ENCODE measurements around the gene DPH1.

The DPH1 gene

GRCh38 chr17:2051061-2051932, 21.3 kb downstream of the DPH1 start:
- no peak overlapping the region for H2AFZ ChIP-seq (ENCODE audit: low read length)
- H3K4me3 ChIP-seq (ENCODE audit: low read length, poor library complexity, severe bottlenecking): no peak overlapping the region
- no peaks in the 10 kb centered on the region for H3K79me2 ChIP-seq (ENCODE audit: insufficient read depth, low read length)
- H3K36me3 ChIP-seq (ENCODE audit: insufficient read depth, low read length): no peaks in the 10 kb centered on the region
- no peaks in the 10 kb centered on the region for H3F3A ChIP-seq (ENCODE audit: low read depth)
- H3K9me3 ChIP-seq (ENCODE audit: insufficient read depth, low read depth, low read length): no peaks in the 10 kb centered on the region
- H3K9ac ChIP-seq (ENCODE audit: low read depth, low read length, poor library complexity, severe bottlenecking): no peak overlapping the region
- H3K4me1 ChIP-seq (ENCODE audit: insufficient read depth, low read length, poor library complexity, severe bottlenecking): peaks cover 22% of the 10 kb centered on the region
- H3K9me2 ChIP-seq (replicated peaks; ENCODE audit: low read depth, low read length): no peaks in the 10 kb centered on the region
- TF ChIP-seq EZH2phosphoT487 (IDR thresholded peaks at IDR 0.05; ENCODE audit: borderline replicate concordance): no peak
- TF ChIP-seq, protein P1, sequence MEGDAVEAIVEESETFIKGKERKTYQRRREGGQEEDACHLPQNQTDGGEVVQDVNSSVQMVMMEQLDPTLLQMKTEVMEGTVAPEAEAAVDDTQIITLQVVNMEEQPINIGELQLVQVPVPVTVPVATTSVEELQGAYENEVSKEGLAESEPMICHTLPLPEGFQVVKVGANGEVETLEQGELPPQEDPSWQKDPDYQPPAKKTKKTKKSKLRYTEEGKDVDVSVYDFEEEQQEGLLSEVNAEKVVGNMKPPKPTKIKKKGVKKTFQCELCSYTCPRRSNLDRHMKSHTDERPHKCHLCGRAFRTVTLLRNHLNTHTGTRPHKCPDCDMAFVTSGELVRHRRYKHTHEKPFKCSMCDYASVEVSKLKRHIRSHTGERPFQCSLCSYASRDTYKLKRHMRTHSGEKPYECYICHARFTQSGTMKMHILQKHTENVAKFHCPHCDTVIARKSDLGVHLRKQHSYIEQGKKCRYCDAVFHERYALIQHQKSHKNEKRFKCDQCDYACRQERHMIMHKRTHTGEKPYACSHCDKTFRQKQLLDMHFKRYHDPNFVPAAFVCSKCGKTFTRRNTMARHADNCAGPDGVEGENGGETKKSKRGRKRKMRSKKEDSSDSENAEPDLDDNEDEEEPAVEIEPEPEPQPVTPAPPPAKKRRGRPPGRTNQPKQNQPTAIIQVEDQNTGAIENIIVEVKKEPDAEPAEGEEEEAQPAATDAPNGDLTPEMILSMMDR (conservative IDR thresholded peaks at IDR 0.05; ENCODE audit: low read length): no peak
- H3K4me2 ChIP-seq (ENCODE audit: low read depth, low read length, poor library complexity, severe bottlenecking): no peak overlapping the region
- peaks cover 6% of the 10 kb centered on the region for H4K20me1 ChIP-seq (ENCODE audit: insufficient read depth, low read length, poor library complexity, severe bottlenecking)
- no peaks in the 10 kb centered on the region for H3K27me3 ChIP-seq (ENCODE audit: insufficient read depth, low read length, poor library complexity, severe bottlenecking)

- Histone ChIP-seq H2AFZ (ENCODE audit: low read length) (no peak overlapping the region), H3K9me2 (replicated peaks; ENCODE audit: low read depth, low read length) (no peaks in the 10 kb centered on the region), H3F3A (ENCODE audit: low read depth) (no peaks in the 10 kb centered on the region), H3K79me2 (ENCODE audit: insufficient read depth, low read length) (no peaks in the 10 kb centered on the region), H3K4me2 (ENCODE audit: low read depth, low read length, poor library complexity, severe bottlenecking) (no peak overlapping the region), H3K4me3 (ENCODE audit: low read length, poor library complexity, severe bottlenecking) (no peak overlapping the region), H3K9me3 (ENCODE audit: insufficient read depth, low read depth, low read length) (no peaks in the 10 kb centered on the region), H3K4me1 (ENCODE audit: insufficient read depth, low read length, poor library complexity, severe bottlenecking) (peaks cover 22% of the 10 kb centered on the region), H3K36me3 (ENCODE audit: insufficient read depth, low read length) (no peaks in the 10 kb centered on the region), H4K20me1 (ENCODE audit: insufficient read depth, low read length, poor library complexity, severe bottlenecking) (peaks cover 6% of the 10 kb centered on the region), H3K27me3 (ENCODE audit: insufficient read depth, low read length, poor library complexity, severe bottlenecking) (no peaks in the 10 kb centered on the region), H3K9ac (ENCODE audit: low read depth, low read length, poor library complexity, severe bottlenecking) (no peak overlapping the region)
- TF ChIP-seq EZH2phosphoT487 (IDR thresholded peaks at IDR 0.05; ENCODE audit: borderline replicate concordance): no peak
- TF ChIP-seq, protein P1 (conservative IDR thresholded peaks at IDR 0.05; ENCODE audit: low read length): no peak
Observed at GRCh38 chr17:2051933-2052559, 22.1 kb downstream of the DPH1 start.

DNA sequence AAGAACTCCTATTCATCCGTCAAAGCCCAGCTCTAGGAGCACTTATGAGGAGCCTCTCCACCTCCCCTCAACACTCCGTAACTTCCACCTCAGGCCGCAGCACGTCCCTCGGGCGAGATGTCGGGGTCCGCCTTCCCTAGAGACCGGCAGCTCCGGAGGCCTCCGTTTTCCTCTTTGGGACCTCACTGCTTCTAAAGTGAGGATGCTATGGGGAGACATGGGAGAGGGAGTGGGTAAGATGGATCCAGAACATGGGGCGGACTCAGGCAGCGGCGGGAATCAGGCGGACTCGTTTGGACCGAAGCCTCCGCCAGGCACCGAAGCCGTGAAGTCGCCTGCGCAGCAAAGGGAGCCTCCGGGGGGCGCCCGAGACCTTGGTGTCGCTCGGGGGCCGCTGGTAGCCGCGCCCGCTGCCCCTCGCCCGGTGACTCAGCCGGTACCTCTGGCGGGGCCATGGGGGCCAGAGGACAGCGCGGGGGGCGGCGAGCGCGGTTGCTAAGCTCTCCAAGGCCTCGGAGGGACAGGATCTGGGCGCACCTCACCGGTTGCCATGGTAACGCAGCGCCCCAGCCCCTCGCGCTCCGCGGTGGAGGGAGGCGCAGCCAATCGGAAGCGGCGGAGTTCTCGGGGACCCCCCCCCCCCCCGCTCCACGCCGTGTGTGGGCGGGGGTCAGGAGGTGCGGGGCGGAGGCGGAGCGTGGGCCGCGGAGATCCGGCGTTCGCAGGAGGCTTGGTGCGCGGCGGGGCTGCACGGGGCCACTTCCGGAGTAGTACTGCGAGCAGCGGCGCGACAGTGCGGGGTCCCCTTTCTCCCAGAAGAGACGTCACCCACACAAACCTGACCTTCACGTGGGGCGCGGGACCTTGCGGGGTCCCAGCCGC, 23.7 kb downstream of the DPH1 start:
- Histone ChIP-seq H3K4me2 (ENCODE audit: low read depth, low read length, poor library complexity, severe bottlenecking) (peak overlapping the region; percentile 87), H3K27me3 (ENCODE audit: insufficient read depth, low read length, poor library complexity, severe bottlenecking) (no peaks in the 10 kb centered on the region), H2AFZ (ENCODE audit: low read length) (no peak overlapping the region; the same call in 1 of the 2 replicates), H3K9ac (ENCODE audit: low read depth, low read length, poor library complexity, severe bottlenecking) (no peak overlapping the region), H3F3A (ENCODE audit: low read depth) (no peaks in the 10 kb centered on the region), H3K79me2 (ENCODE audit: insufficient read depth, low read length) (no peaks in the 10 kb centered on the region), H3K4me1 (ENCODE audit: insufficient read depth, low read length, poor library complexity, severe bottlenecking) (peaks cover 22% of the 10 kb centered on the region), H3K36me3 (ENCODE audit: insufficient read depth, low read length) (no peaks in the 10 kb centered on the region), H3K4me3 (ENCODE audit: low read length, poor library complexity, severe bottlenecking) (peak overlapping the region; percentile 79), H3K9me2 (replicated peaks; ENCODE audit: low read depth, low read length) (no peaks in the 10 kb centered on the region), H3K9me3 (ENCODE audit: insufficient read depth, low read depth, low read length) (no peaks in the 10 kb centered on the region), H4K20me1 (ENCODE audit: insufficient read depth, low read length, poor library complexity, severe bottlenecking) (peaks cover 6% of the 10 kb centered on the region)
- TF ChIP-seq EZH2phosphoT487 (IDR thresholded peaks at IDR 0.05; ENCODE audit: borderline replicate concordance): no peak
- TF ChIP-seq, protein P1 (conservative IDR thresholded peaks at IDR 0.05; ENCODE audit: low read length): peak; percentile 67
